ENCODE measurements around the gene KHDC4.

GRCh38 chr1:155983191-155984024, 49.2 kb upstream of the KHDC4 start:
- TF ChIP-seq, protein P1, sequence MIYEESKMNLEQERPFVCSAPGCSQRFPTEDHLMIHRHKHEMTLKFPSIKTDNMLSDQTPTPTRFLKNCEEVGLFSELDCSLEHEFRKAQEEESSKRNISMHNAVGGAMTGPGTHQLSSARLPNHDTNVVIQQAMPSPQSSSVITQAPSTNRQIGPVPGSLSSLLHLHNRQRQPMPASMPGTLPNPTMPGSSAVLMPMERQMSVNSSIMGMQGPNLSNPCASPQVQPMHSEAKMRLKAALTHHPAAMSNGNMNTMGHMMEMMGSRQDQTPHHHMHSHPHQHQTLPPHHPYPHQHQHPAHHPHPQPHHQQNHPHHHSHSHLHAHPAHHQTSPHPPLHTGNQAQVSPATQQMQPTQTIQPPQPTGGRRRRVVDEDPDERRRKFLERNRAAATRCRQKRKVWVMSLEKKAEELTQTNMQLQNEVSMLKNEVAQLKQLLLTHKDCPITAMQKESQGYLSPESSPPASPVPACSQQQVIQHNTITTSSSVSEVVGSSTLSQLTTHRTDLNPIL (CRISPR knock-in tag; IDR thresholded peaks at IDR 0.05; ENCODE audit: low read depth) = no peak
- TF ChIP-seq CSDC2 (CRISPR knock-in tag; IDR thresholded peaks at IDR 0.05) (no peak), TCF4 (CRISPR knock-in tag; IDR thresholded peaks at IDR 0.05; ENCODE audit: borderline replicate concordance) (no peak), ZNF8 (CRISPR knock-in tag; IDR thresholded peaks at IDR 0.05) (no peak), ZFP3 (CRISPR knock-in tag; IDR thresholded peaks at IDR 0.05) (no peak)

Measured in SK-N-SH treated with all-trans-retinoic acid at 6 μM for 48 hours (cell line).